ENCODE data around the gene PRELID1. TPM values are rescaled to one million over a fixed set of nuclear protein-coding genes. Genes with fewer than 3 reads are reported as not detected.

PRELID1 gene
- total and polyA plus RNA-seq, 4 donors: 43.3 to 236 (median 133) TPM

- Histone ChIP-seq H3K4me1 (ENCODE audit: control insufficient read depth in 5 of 5, insufficient read depth in 5 of 5, low read length in 5 of 5) (no peaks in the 10 kb centered on the region), H3K27ac (ENCODE audit: low read depth in 1 of 2, low read length in 1 of 2) (no peak overlapping the region), H3K9ac (ENCODE audit: insufficient read depth in 1 of 2, low read length in 2 of 2) (no peak overlapping the region), H3K9me3 (ENCODE audit: control insufficient read depth in 4 of 4, insufficient read depth in 3 of 4, low read length in 3 of 4) (peaks cover 0 to 2% (median 0%) of the 10 kb centered on the region in 4 donors), H3K36me3 (ENCODE audit: control insufficient read depth in 4 of 4, insufficient read depth in 4 of 4, low read length in 4 of 4) (peaks cover 13 to 80% (median 29%) of the 10 kb centered on the region in 4 donors), H3K27me3 (ENCODE audit: control insufficient read depth in 3 of 3, insufficient read depth in 3 of 3, low read length in 2 of 3) (no peaks in the 10 kb centered on the region), H3K4me3 (no peak overlapping the region)
- WGBS, 2 donors: 84 to 92% methylated on average over 11 to 13 of the region's 13 CpGs
- no peak for DNase-seq
- no peak for TF ChIP-seq CTCF (IDR thresholded peaks at IDR 0.05; ENCODE audit: control extremely low read depth, extremely low read depth)
- ATAC-seq (ENCODE audit: insufficient read depth, low FRiP score): no peak
Measured at GRCh38 chr5:177332896-177333260, 29.3 kb downstream of the PRELID1 start.

DNA sequence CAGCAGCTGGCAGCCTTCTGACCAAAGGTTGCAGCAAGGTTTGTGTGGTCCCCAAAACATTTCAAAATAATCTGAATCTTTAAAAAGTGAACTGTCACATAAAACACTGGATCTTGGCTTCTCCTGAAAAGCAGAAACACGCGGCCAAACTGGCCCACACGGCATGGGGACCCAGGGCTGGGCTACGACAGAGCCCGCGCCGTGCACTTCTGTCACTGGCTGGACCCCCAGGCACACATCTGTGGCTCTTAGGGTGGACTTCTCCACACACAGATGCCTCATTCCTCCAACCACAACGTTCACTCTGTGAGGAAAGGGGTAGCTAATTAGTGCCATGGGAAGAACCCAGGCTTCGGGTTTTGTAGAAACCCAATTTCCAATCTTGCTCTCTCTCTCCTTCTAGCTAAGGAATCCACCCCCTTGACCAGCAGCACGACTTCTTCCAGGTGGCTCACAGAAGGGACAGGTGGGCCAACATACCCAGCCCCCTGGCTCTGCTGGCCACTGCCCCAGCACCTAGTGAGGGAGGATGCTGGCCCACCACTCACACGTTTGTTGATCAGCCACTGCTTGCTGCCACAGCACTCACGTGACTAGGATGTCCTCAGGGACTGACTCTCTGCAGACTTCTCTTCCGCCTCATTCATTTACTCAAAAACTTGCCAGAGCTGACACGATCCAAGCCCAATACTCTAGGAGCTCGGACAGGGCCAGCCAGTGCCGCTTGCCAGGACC, 30.0 kb downstream of the PRELID1 start:
- Histone ChIP-seq H3K9ac (ENCODE audit: insufficient read depth in 1 of 2, low read length in 2 of 2) (no peak overlapping the region), H3K27me3 (ENCODE audit: control insufficient read depth in 3 of 3, insufficient read depth in 3 of 3, low read length in 2 of 3) (no peaks in the 10 kb centered on the region), H3K27ac (ENCODE audit: low read depth in 1 of 2, low read length in 1 of 2) (no peak overlapping the region), H3K9me3 (ENCODE audit: control insufficient read depth in 4 of 4, insufficient read depth in 3 of 4, low read length in 3 of 4) (no peaks in the 10 kb centered on the region), H3K36me3 (ENCODE audit: control insufficient read depth in 4 of 4, insufficient read depth in 4 of 4, low read length in 4 of 4) (peaks cover 13 to 84% (median 30%) of the 10 kb centered on the region in 4 donors), H3K4me3 (no peak overlapping the region), H3K4me1 (ENCODE audit: control insufficient read depth in 5 of 5, insufficient read depth in 5 of 5, low read length in 5 of 5) (no peaks in the 10 kb centered on the region)
- no peak for TF ChIP-seq CTCF (IDR thresholded peaks at IDR 0.05; ENCODE audit: control extremely low read depth, extremely low read depth)
- ATAC-seq (ENCODE audit: insufficient read depth, low FRiP score) (no peak), DNase-seq (no peak)
- WGBS, 2 donors: 91 to 93% methylated on average over 15 to 16 of the region's 16 CpGs

DNA sequence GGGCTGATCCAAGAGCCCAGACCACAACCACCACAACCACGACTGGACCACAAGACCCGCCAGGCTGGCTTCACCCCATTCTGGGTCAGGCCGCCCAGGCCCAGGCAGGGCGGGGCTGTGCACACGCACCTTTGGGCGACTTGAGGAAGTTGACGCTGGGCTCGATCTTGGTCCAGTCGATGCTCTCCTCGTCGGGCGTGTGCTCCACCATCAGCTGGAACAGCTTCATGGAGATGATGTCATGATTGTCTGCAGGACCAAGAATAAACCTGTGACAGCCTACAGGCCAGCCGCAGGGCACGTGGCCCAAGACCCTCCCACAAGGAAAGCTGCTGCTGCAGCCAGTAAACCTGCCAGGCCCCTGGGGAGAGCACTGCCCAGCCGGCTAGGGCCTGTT, 30.6 kb downstream of the PRELID1 start:
- Histone ChIP-seq H3K27me3 (ENCODE audit: control insufficient read depth in 3 of 3, insufficient read depth in 3 of 3, low read length in 2 of 3) (no peaks in the 10 kb centered on the region), H3K36me3 (ENCODE audit: control insufficient read depth in 4 of 4, insufficient read depth in 4 of 4, low read length in 4 of 4) (peaks cover 13 to 89% (median 30%) of the 10 kb centered on the region in 4 donors), H3K9ac (ENCODE audit: insufficient read depth in 1 of 2, low read length in 2 of 2) (no peak overlapping the region), H3K4me3 (no peak overlapping the region), H3K27ac (ENCODE audit: low read depth in 1 of 2, low read length in 1 of 2) (no peak overlapping the region), H3K4me1 (ENCODE audit: control insufficient read depth in 5 of 5, insufficient read depth in 5 of 5, low read length in 5 of 5) (no peaks in the 10 kb centered on the region), H3K9me3 (ENCODE audit: control insufficient read depth in 4 of 4, insufficient read depth in 3 of 4, low read length in 3 of 4) (no peaks in the 10 kb centered on the region)
- ATAC-seq (ENCODE audit: insufficient read depth, low FRiP score) (no peak), DNase-seq (no peak)
- WGBS, 2 donors: 83 to 86% methylated on average over 15 of the region's 15 CpGs
- no peak for TF ChIP-seq CTCF (IDR thresholded peaks at IDR 0.05; ENCODE audit: control extremely low read depth, extremely low read depth)
